Endodermal cell (in vitro differentiated cells): ENCODE results near the gene CFAP221. TPM values are rescaled to one million over a fixed set of nuclear protein-coding genes. Genes with fewer than 3 reads are reported as not detected.

Experiments used
- DNase-seq: peaks from one replicate; pipeline ENCODE4 v3.0.0-alpha.2; 2017
- H3K27ac ChIP-seq: 2 replicates; pipeline ENCODE4 v1.5.1; 2013; ENCODE audit warnings: mild to moderate bottlenecking, low read depth, low read length, moderate library complexity
- H3K27me3 ChIP-seq: 2 replicates; pipeline ENCODE4 v1.6.1; 2013; ENCODE audit warnings: mild to moderate bottlenecking, low read length, moderate library complexity; ENCODE audit not compliant: insufficient read depth, control insufficient read depth, poor library complexity, severe bottlenecking
- H3K36me3 ChIP-seq: 2 replicates; pipeline ENCODE4 v1.7.0; 2013; ENCODE audit warnings: mild to moderate bottlenecking, low read length, moderate library complexity; ENCODE audit not compliant: control insufficient read depth, insufficient read depth
- H3K4me1 ChIP-seq: one replicate; pipeline ENCODE4 v1.7.0; 2013; ENCODE audit warnings: low read length; ENCODE audit not compliant: control insufficient read depth, insufficient read depth
- H3K4me3 ChIP-seq: 2 replicates; pipeline ENCODE4 v1.5.1; 2013; ENCODE audit warnings: mild to moderate bottlenecking, low read length, moderate library complexity
- H3K9ac ChIP-seq: 2 replicates; pipeline ENCODE4 v1.6.1; 2013; ENCODE audit warnings: mild to moderate bottlenecking, low read length, moderate library complexity; ENCODE audit not compliant: poor library complexity, severe bottlenecking; ENCODE audit errors: extremely low read depth
- H3K9me3 ChIP-seq: 2 replicates; pipeline ENCODE4 v1.6.1; 2013; ENCODE audit warnings: mild to moderate bottlenecking, low read length, moderate library complexity; ENCODE audit not compliant: control insufficient read depth
- H3K27ac Mint-ChIP-seq: 2 replicates; pipeline ENCODE4 v1.8.0; 2020; ENCODE audit warnings: mixed read lengths
- H3K27me3 Mint-ChIP-seq: 2 replicates; pipeline ENCODE4 v1.8.0; 2021; ENCODE audit warnings: mild to moderate bottlenecking, mixed read lengths; ENCODE audit not compliant: insufficient read depth
- H3K36me3 Mint-ChIP-seq: 2 replicates; pipeline ENCODE4 v1.8.0; 2020; ENCODE audit warnings: low read depth, mixed read lengths
- H3K4me1 Mint-ChIP-seq: 2 replicates; pipeline ENCODE4 v1.8.0; 2020; ENCODE audit warnings: mixed read lengths
- H3K4me3 Mint-ChIP-seq: 2 replicates; pipeline ENCODE4 v1.8.0; 2020; ENCODE audit warnings: mild to moderate bottlenecking, moderate library complexity, mixed read lengths
- H3K9me3 Mint-ChIP-seq: 2 replicates; pipeline ENCODE4 v1.8.0; 2020; ENCODE audit warnings: mild to moderate bottlenecking, mixed read lengths
- WGBS, 2 experiments: methylation state at CpG; one replicate each; pipeline versions ENCODE4 v1.1.5 to v1.1.7; 2013; ENCODE audit warnings: missing lambda C conversion rate in 2 of 2, mixed read lengths in 1 of 2; ENCODE audit not compliant: insufficient coverage in 1 of 2, insufficient read length in 1 of 2; 5-methylcytosine and 5-hydroxymethylcytosine counted together
- total RNA-seq, 2 donors: library from RNA; stranded (reverse); fragmentation: NEBNext Ultra II Directional in 1 of 2; extraction: Animal tissue kit (Norgen Biotek cat#: 25700) in 1 of 2; gene quantifications; 2 replicates in 1 of 2; 3 replicates in 1 of 2; pipeline ENCODE4 v1.2.1, GENCODE V29; 2021
- TF ChIP-seq, protein P1 (sequence below): fragments of 200-600 bp; sonication (generic); conservative IDR thresholded peaks from 2 replicates; pipeline ENCODE4 v1.5.0; 2021; ENCODE audit warnings: antibody characterized with exemption, mild to moderate bottlenecking

Gene CFAP221
- total RNA-seq, 2 donors from 2014 or later: 10.0 to 18.0 TPM

- TF ChIP-seq, protein P1, sequence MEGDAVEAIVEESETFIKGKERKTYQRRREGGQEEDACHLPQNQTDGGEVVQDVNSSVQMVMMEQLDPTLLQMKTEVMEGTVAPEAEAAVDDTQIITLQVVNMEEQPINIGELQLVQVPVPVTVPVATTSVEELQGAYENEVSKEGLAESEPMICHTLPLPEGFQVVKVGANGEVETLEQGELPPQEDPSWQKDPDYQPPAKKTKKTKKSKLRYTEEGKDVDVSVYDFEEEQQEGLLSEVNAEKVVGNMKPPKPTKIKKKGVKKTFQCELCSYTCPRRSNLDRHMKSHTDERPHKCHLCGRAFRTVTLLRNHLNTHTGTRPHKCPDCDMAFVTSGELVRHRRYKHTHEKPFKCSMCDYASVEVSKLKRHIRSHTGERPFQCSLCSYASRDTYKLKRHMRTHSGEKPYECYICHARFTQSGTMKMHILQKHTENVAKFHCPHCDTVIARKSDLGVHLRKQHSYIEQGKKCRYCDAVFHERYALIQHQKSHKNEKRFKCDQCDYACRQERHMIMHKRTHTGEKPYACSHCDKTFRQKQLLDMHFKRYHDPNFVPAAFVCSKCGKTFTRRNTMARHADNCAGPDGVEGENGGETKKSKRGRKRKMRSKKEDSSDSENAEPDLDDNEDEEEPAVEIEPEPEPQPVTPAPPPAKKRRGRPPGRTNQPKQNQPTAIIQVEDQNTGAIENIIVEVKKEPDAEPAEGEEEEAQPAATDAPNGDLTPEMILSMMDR: no peak
- Mint-ChIP-seq H3K36me3 (peaks cover 5% of the 10 kb centered on the region), H3K4me3 (no peak overlapping the region), H3K27ac (no peak overlapping the region), H3K9me3 (peaks cover 4% of the 10 kb centered on the region), H3K27me3 (peaks cover 2% of the 10 kb centered on the region), H3K4me1 (peaks cover 2% of the 10 kb centered on the region)
- no peak overlapping the region for H3K27ac ChIP-seq
- no peaks in the 10 kb centered on the region for H3K36me3 ChIP-seq
- H3K27me3 ChIP-seq: no peaks in the 10 kb centered on the region
- H3K4me3 ChIP-seq: no peak overlapping the region
- H3K9ac ChIP-seq: no peak overlapping the region
- no peaks in the 10 kb centered on the region for H3K4me1 ChIP-seq
- peaks cover 12% of the 10 kb centered on the region for H3K9me3 ChIP-seq
- no peak for DNase-seq
- 71 to 89% methylated on average over 1 to 4 of the region's 4 CpGs for WGBS, 2 experiments
Observed at GRCh38 chr2:119580550-119581072, 36.4 kb downstream of the CFAP221 start.

DNA sequence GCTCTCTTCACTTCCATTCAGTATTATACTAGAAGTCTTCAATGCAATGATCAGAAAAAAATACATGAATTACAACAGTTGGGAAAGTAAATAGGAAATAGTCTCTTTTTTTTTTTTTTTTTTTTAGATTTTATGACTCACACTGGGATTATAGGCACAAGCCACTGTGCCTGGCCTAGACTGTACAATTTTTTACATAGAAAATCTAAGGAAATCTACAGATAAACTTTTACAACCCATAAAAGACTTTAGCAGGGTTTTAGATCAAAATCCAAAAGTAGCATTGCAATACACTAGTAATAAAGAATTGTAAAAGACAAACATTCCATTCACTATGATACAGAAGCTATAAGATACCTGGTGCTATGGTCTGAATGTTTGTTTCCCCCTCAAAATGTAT lies 39.0 kb downstream of the CFAP221 start:
- TF ChIP-seq, protein P1: no peak
- DNase-seq: no peak
- Mint-ChIP-seq H3K4me3 (no peak overlapping the region), H3K27me3 (no peaks in the 10 kb centered on the region), H3K9me3 (peaks cover 4% of the 10 kb centered on the region), H3K36me3 (peaks cover 5% of the 10 kb centered on the region), H3K27ac (no peak overlapping the region), H3K4me1 (no peaks in the 10 kb centered on the region)
- Histone ChIP-seq H3K36me3 (no peaks in the 10 kb centered on the region), H3K27ac (no peak overlapping the region), H3K4me1 (no peaks in the 10 kb centered on the region), H3K9ac (no peak overlapping the region), H3K27me3 (no peaks in the 10 kb centered on the region), H3K4me3 (no peak overlapping the region), H3K9me3 (peaks cover 12% of the 10 kb centered on the region)

GRCh38 chr2:119584469-119584868 lies 40.2 kb downstream of the CFAP221 start:
- H3K9me3 ChIP-seq: peaks cover 12% of the 10 kb centered on the region
- Mint-ChIP-seq H3K27me3 (no peaks in the 10 kb centered on the region), H3K36me3 (peaks cover 5% of the 10 kb centered on the region), H3K4me1 (no peaks in the 10 kb centered on the region), H3K27ac (no peak overlapping the region), H3K9me3 (peaks cover 4% of the 10 kb centered on the region), H3K4me3 (no peak overlapping the region)
- no peak overlapping the region for H3K9ac ChIP-seq
- no peak overlapping the region for H3K4me3 ChIP-seq
- TF ChIP-seq, protein P1: no peak
- no peak overlapping the region for H3K27ac ChIP-seq
- no peaks in the 10 kb centered on the region for H3K4me1 ChIP-seq
- no peak for DNase-seq
- no peaks in the 10 kb centered on the region for H3K27me3 ChIP-seq
- H3K36me3 ChIP-seq: no peaks in the 10 kb centered on the region
